B cell (primary cell): ENCODE data around the gene GOLGA8B. TPM values are rescaled to one million over a fixed set of nuclear protein-coding genes. Genes with fewer than 3 reads are reported as not detected.
"Not testable (repeated sequence)": the region's sequence is repeated elsewhere in the genome, so short reads cannot be mapped to it uniquely, and the experiment has no call there.

ENCODE experiments used
- ATAC-seq: fragments of 200-7000 bp; cut with Tn5 transposase; one replicate; pipeline ENCODE4 v1.10.0; 2021; ENCODE audit warnings: low read depth, mild to moderate bottlenecking, moderate number of reproducible peaks, moderate library complexity
- CTCF ChIA-PET: fragments of 350-600 bp; sonication (Branson Sonifier 250); formaldehyde crosslinking; loops from one replicate; lab custom pipeline; 2021; ENCODE audit warnings: antibody characterized with exemption, inconsistent platforms; lab: Charles Lee
- POLR2A ChIA-PET: fragments of 350-600 bp; sonication (Branson Sonifier 250); formaldehyde crosslinking; loops from one replicate; lab custom pipeline; 2021; ENCODE audit warnings: antibody characterized with exemption; lab: Charles Lee
- DNase-seq: peaks from one replicate; pipeline ENCODE4 v3.0.0; 2013
- H2AFZ ChIP-seq: 2 replicates; pipeline ENCODE4 v1.6.1; 2012; ENCODE audit warnings: mild to moderate bottlenecking, low read depth, low read length; ENCODE audit not compliant: insufficient read depth, poor library complexity, severe bottlenecking
- H3K27ac ChIP-seq, 2 donors: 1 replicate in 1 of 2; 2 replicates in 1 of 2; pipeline ENCODE4 v1.5.1; 2012 to 2013; ENCODE audit warnings: low read length in 2 of 2, mild to moderate bottlenecking in 2 of 2, moderate library complexity in 1 of 2
- H3K27me3 ChIP-seq, 4 experiments: fragments of 200-600 bp in 1 of 4; sonication (generic) in 1 of 4; replicated peaks in 1 of 4; 1 replicate in 2 of 4; 2 replicates in 2 of 4; pipeline versions ENCODE4 v1.6.1 to v1.7.0; 2013 to 2016; ENCODE audit warnings: low read length in 3 of 4, mild to moderate bottlenecking in 2 of 4, mixed read lengths in 1 of 4, moderate library complexity in 1 of 4; ENCODE audit not compliant: insufficient read depth in 4 of 4, control insufficient read depth in 3 of 4; ENCODE audit errors: control extremely low read depth in 1 of 4
- H3K36me3 ChIP-seq, 2 experiments: replicated peaks in 1 of 2; 1 replicate in 1 of 2; 2 replicates in 1 of 2; pipeline versions ENCODE4 v1.6.1 to v1.7.1; 2013; ENCODE audit warnings: low read length in 1 of 2; ENCODE audit not compliant: insufficient read depth in 2 of 2, control insufficient read depth in 1 of 2; ENCODE audit errors: control extremely low read depth in 1 of 2, extremely low read depth in 1 of 2
- H3K4me1 ChIP-seq, 2 donors: fragments of 200-600 bp in 1 of 2; sonication (generic) in 1 of 2; 1 replicate in 1 of 2; 2 replicates in 1 of 2; pipeline versions ENCODE4 v1.5.1 to v1.6.1; 2013 to 2017; ENCODE audit warnings: low read length in 2 of 2; ENCODE audit not compliant: control insufficient read depth in 2 of 2, insufficient read depth in 2 of 2
- H3K4me2 ChIP-seq: replicated peaks from 2 replicates; pipeline ENCODE3; 2012; ENCODE audit warnings: mild to moderate bottlenecking, low read depth, low read length; ENCODE audit not compliant: poor library complexity, severe bottlenecking
- H3K4me3 ChIP-seq, 5 experiments: fragments of 200-600 bp in 1 of 5; sonication (generic) in 1 of 5; 1 replicate in 3 of 5; 2 replicates in 2 of 5; pipeline versions ENCODE4 v1.5.1 to v1.7.0; 2011 to 2016; ENCODE audit warnings: low read length in 4 of 5, mild to moderate bottlenecking in 4 of 5, low read depth in 2 of 5, control low read depth in 1 of 5, moderate library complexity in 1 of 5; ENCODE audit not compliant: insufficient read depth in 1 of 5; ENCODE audit errors: control extremely low read depth in 1 of 5, extremely low read depth in 1 of 5
- H3K79me2 ChIP-seq: fragments of 200-600 bp; sonication (generic); one replicate; pipeline ENCODE4 v1.6.0; 2016; ENCODE audit warnings: low read length; ENCODE audit not compliant: control insufficient read depth, insufficient read depth
- H3K9ac ChIP-seq: fragments of 200-600 bp; sonication (generic); 2 replicates; pipeline ENCODE4 v1.6.1; 2017; ENCODE audit warnings: mild to moderate bottlenecking, low read length, moderate library complexity
- H3K9me3 ChIP-seq, 3 donors: one replicate each; pipeline versions ENCODE4 v1.6.1 to v1.7.1; 2013; ENCODE audit warnings: low read length in 2 of 3; ENCODE audit not compliant: control insufficient read depth in 2 of 3, insufficient read depth in 1 of 3; ENCODE audit errors: control extremely low read depth in 1 of 3
- H4K20me1 ChIP-seq: 2 replicates; pipeline ENCODE4 v1.6.0; 2012; ENCODE audit warnings: mild to moderate bottlenecking, low read length; ENCODE audit not compliant: insufficient read depth, control insufficient read depth, poor library complexity, severe bottlenecking
- H3K27ac Mint-ChIP-seq: one replicate; pipeline ENCODE4 v1.8.0; 2021; ENCODE audit warnings: mixed read lengths
- H3K27me3 Mint-ChIP-seq: one replicate; pipeline ENCODE4 v1.8.0; 2021; ENCODE audit warnings: mixed read lengths
- H3K4me1 Mint-ChIP-seq: one replicate; pipeline ENCODE4 v1.8.0; 2021; ENCODE audit warnings: mixed read lengths
- H3K4me3 Mint-ChIP-seq: one replicate; pipeline ENCODE4 v1.8.0; 2021; ENCODE audit warnings: mixed read lengths
- H3K9me3 Mint-ChIP-seq: one replicate; pipeline ENCODE4 v1.8.0; 2022; ENCODE audit warnings: mixed read lengths; ENCODE audit not compliant: insufficient read depth
- CTCF ChIP-seq: fragments of 200-600 bp; IDR thresholded peaks from one replicate; pipeline ENCODE4 v1.8.0; 2022; ENCODE audit warnings: antibody characterized with exemption, mild to moderate bottlenecking
- EZH2 ChIP-seq: IDR thresholded peaks from 2 replicates; pipeline ENCODE4 v1.6.1; 2012; ENCODE audit warnings: borderline replicate concordance, low read depth, mild to moderate bottlenecking, moderate library complexity, low read length; ENCODE audit not compliant: insufficient read depth, poor library complexity, severe bottlenecking
- WGBS: methylation state at CpG from one replicate; pipeline ENCODE4 v1.1.5; 2013; ENCODE audit warnings: missing lambda C conversion rate; ENCODE audit not compliant: insufficient coverage; 5-methylcytosine and 5-hydroxymethylcytosine counted together
- intact Hi-C: fragments of 100-400 bp; cut with micrococcal nuclease; formaldehyde crosslinking; loops from one replicate; pipeline ENCODE4 v1.10.0; 2022
- polyA plus RNA-seq: library from polyadenylated mRNA; depleted of rRNA; stranded (reverse); fragments of >200 nt; gene quantifications from 2 replicates; pipeline ENCODE4 v1.2.3, GENCODE V29; 2012
- total RNA-seq, 2 donors: library from RNA; stranded (reverse); fragments of 120-200 nt in 1 of 2; gene quantifications; 1 replicate in 1 of 2; 2 replicates in 1 of 2; pipeline versions ENCODE4 v1.2.3 to v1.2.4, GENCODE V29; 2013 to 2022

Gene GOLGA8B
- total and polyA plus RNA-seq, 2 donors (not counting 1 experiment from before 2014, with no cell fraction given): 77.1 to 200 TPM

GRCh38 chr15:34578283-34578674 lies 5.2 kb downstream of the GOLGA8B start:
- Histone ChIP-seq H3K4me3 (no peak overlapping the region), H3K27me3 (no peaks in the 10 kb centered on the region), H2AFZ (no peak overlapping the region), H4K20me1 (peaks cover 33% of the 10 kb centered on the region), H3K9me3 (no peaks in the 10 kb centered on the region), H3K27ac (no peak overlapping the region), H3K9ac (no peak overlapping the region), H3K36me3 (no peaks in the 10 kb centered on the region), H3K79me2 (peaks cover 81% of the 10 kb centered on the region), H3K4me1 (peaks cover 7 to 10% of the 10 kb centered on the region in 2 donors), H3K4me2 (no peak overlapping the region)
- POLR2A ChIA-PET: no interaction called here
- CTCF ChIA-PET: no interaction called here
- ATAC-seq (no peak), DNase-seq (no peak)
- intact Hi-C loops: no loop called here
- Mint-ChIP-seq H3K4me3 (no peak overlapping the region), H3K27me3 (no peaks in the 10 kb centered on the region), H3K27ac (no peak overlapping the region), H3K9me3 (no peaks in the 10 kb centered on the region), H3K4me1 (peaks cover 28% of the 10 kb centered on the region)
- 97% methylated on average over 6 of the region's 10 CpGs for WGBS
- TF ChIP-seq CTCF: no peak
- TF ChIP-seq EZH2: no peak

- POLR2A ChIA-PET, ATAC-seq, H3K4me2 ChIP-seq, CTCF ChIA-PET, DNase-seq, H3K27me3 Mint-ChIP-seq, H3K9ac ChIP-seq, H3K36me3 ChIP-seq, H3K4me3 Mint-ChIP-seq, H3K27ac ChIP-seq, H3K27me3 ChIP-seq, H3K4me3 ChIP-seq, H3K27ac Mint-ChIP-seq, H3K9me3 Mint-ChIP-seq, H2AFZ ChIP-seq, H3K9me3 ChIP-seq, intact Hi-C loops: not testable (repeated sequence)
- Histone ChIP-seq H4K20me1 (peaks cover 33% of the 10 kb centered on the region), H3K79me2 (peaks cover 76% of the 10 kb centered on the region), H3K4me1 (peaks cover 7 to 10% of the 10 kb centered on the region in 2 donors)
- peaks cover 30% of the 10 kb centered on the region for H3K4me1 Mint-ChIP-seq
- 100% methylated on average over 1 of the region's 4 CpGs for WGBS
Observed at GRCh38 chr15:34577658-34578282, 5.7 kb downstream of the GOLGA8B start.

GRCh38 chr15:34575035-34575434 lies 8.4 kb downstream of the GOLGA8B start:
- H3K9me3 ChIP-seq, H3K4me2 ChIP-seq, H3K4me3 ChIP-seq, CTCF ChIA-PET, H3K4me3 Mint-ChIP-seq, DNase-seq, H3K9ac ChIP-seq, H3K27ac ChIP-seq, ATAC-seq, H3K9me3 Mint-ChIP-seq, H3K27ac Mint-ChIP-seq, H2AFZ ChIP-seq, intact Hi-C loops, H3K27me3 Mint-ChIP-seq, H3K27me3 ChIP-seq, POLR2A ChIA-PET, H3K4me1 ChIP-seq, H3K36me3 ChIP-seq: not testable (repeated sequence)
- Histone ChIP-seq H4K20me1 (peaks cover 17% of the 10 kb centered on the region), H3K79me2 (peaks cover 58% of the 10 kb centered on the region)
- 93% methylated on average over 2 of the region's 12 CpGs for WGBS
- H3K4me1 Mint-ChIP-seq: peaks cover 15% of the 10 kb centered on the region
